WTC11 (cell line): ENCODE measurements around the gene NAGLU. TPM values are rescaled to one million over a fixed set of nuclear protein-coding genes. Genes with fewer than 3 reads are reported as not detected.

ENCODE experiments used
- ATAC-seq: fragments of 200-7000 bp; cut with Tn5 transposase; 2 replicates; pipeline ENCODE4 v1.10.0; 2021; ENCODE audit warnings: mild to moderate bottlenecking, moderate library complexity
- CTCF ChIA-PET: fragments of 300-600 bp; sonication (Branson Sonifier 250); formaldehyde crosslinking; loops from one replicate; lab custom pipeline; 2021; ENCODE audit warnings: antibody characterized with exemption; lab: Charles Lee
- POLR2A ChIA-PET: fragments of 350-600 bp; sonication (Branson Sonifier 250); formaldehyde crosslinking; loops from one replicate; lab custom pipeline; 2021; ENCODE audit warnings: antibody characterized with exemption; lab: Charles Lee
- DNase-seq: peaks from one replicate; pipeline ENCODE4 v3.0.0; 2021; ENCODE audit warnings: low spot score
- H3K27ac Mint-ChIP-seq: 2 replicates; pipeline ENCODE4 v1.8.0; 2021; ENCODE audit warnings: mixed read lengths
- H3K27me3 Mint-ChIP-seq: 2 replicates; pipeline ENCODE4 v1.8.0; 2021; ENCODE audit warnings: low read depth, mild to moderate bottlenecking, moderate library complexity, mixed read lengths
- H3K36me3 Mint-ChIP-seq: 2 replicates; pipeline ENCODE4 v1.8.0; 2021; ENCODE audit warnings: mixed read lengths
- H3K4me1 Mint-ChIP-seq: 2 replicates; pipeline ENCODE4 v1.8.0; 2022; ENCODE audit warnings: mixed read lengths
- H3K4me3 Mint-ChIP-seq: 2 replicates; pipeline ENCODE4 v1.8.0; 2021; ENCODE audit warnings: mild to moderate bottlenecking, moderate library complexity, mixed read lengths
- H3K9me3 Mint-ChIP-seq: 2 replicates; pipeline ENCODE4 v1.8.0; 2021; ENCODE audit warnings: mixed read lengths
- ATF1 ChIP-seq: sonication (generic); formaldehyde crosslinking; IDR thresholded peaks from 2 replicates; pipeline ENCODE4 v1.8.1; 2023; ENCODE audit warnings: mild to moderate bottlenecking, moderate library complexity, missing genetic modification reagents
- ESRRA ChIP-seq: sonication (generic); formaldehyde crosslinking; IDR thresholded peaks from 2 replicates; pipeline ENCODE4 v1.8.1; 2022; ENCODE audit warnings: mild to moderate bottlenecking, missing genetic modification reagents, borderline replicate concordance
- ETV6 ChIP-seq: sonication (generic); formaldehyde crosslinking; IDR thresholded peaks from 2 replicates; pipeline ENCODE4 v1.8.1; 2022; ENCODE audit warnings: mild to moderate bottlenecking, missing genetic modification reagents
- HMGA2 ChIP-seq: fragments of 250-450 bp; sonication (Bioruptor Pico); IDR thresholded peaks from 2 replicates; pipeline ENCODE4 v1.4.0; 2021; ENCODE audit warnings: mild to moderate bottlenecking, moderate library complexity
- NFATC4 ChIP-seq: fragments of 250-450 bp; sonication (Bioruptor Pico); IDR thresholded peaks from 2 replicates; pipeline ENCODE4 v1.9.0; 2021; ENCODE audit warnings: mild to moderate bottlenecking
- NR1H2 ChIP-seq: sonication (generic); formaldehyde crosslinking; IDR thresholded peaks from 2 replicates; pipeline ENCODE4 v1.9.0; 2021; ENCODE audit warnings: mild to moderate bottlenecking, moderate library complexity, missing genetic modification reagents
- OVOL2 ChIP-seq: fragments of 250-450 bp; sonication (Bioruptor Pico); IDR thresholded peaks from 2 replicates; pipeline ENCODE4 v1.9.0; 2021; ENCODE audit warnings: mild to moderate bottlenecking, borderline replicate concordance
- RORB ChIP-seq: fragments of 250-450 bp; sonication (Bioruptor Pico); IDR thresholded peaks from 2 replicates; pipeline ENCODE4 v1.9.0; 2021; ENCODE audit warnings: mild to moderate bottlenecking
- TEAD4 ChIP-seq: sonication (generic); formaldehyde crosslinking; IDR thresholded peaks from 2 replicates; pipeline ENCODE4 v1.8.0; 2022; ENCODE audit warnings: mild to moderate bottlenecking, missing genetic modification reagents
- ZNF423 ChIP-seq: fragments of 250-450 bp; sonication (Bioruptor Pico); IDR thresholded peaks from 2 replicates; pipeline ENCODE4 v2.1.2; 2022; ENCODE audit warnings: mild to moderate bottlenecking, moderate library complexity
- ZNF671 ChIP-seq: fragments of 250-450 bp; sonication (Bioruptor Pico); IDR thresholded peaks from 2 replicates; pipeline ENCODE4 v1.8.0; 2021; ENCODE audit warnings: mild to moderate bottlenecking
- total RNA-seq: library from RNA; stranded (reverse); gene quantifications from 3 replicates; pipeline ENCODE4 v1.2.3, GENCODE V29; 2021
- TF ChIP-seq, protein P1 (sequence below): sonication (generic); formaldehyde crosslinking; IDR thresholded peaks from 2 replicates; pipeline ENCODE4 v1.8.0; 2023; ENCODE audit warnings: mild to moderate bottlenecking, missing genetic modification reagents
- TF ChIP-seq, protein P2 (sequence below): sonication (generic); formaldehyde crosslinking; IDR thresholded peaks from 2 replicates; pipeline ENCODE4 v1.8.1; 2023; ENCODE audit warnings: mild to moderate bottlenecking, moderate library complexity, missing genetic modification reagents
- TF ChIP-seq, protein P3 (sequence below): sonication (generic); formaldehyde crosslinking; IDR thresholded peaks from 2 replicates; pipeline ENCODE4 v1.8.0; 2022; ENCODE audit warnings: missing genetic modification reagents
- TF ChIP-seq, protein P4 (sequence below): sonication (generic); formaldehyde crosslinking; conservative IDR thresholded peaks from 2 replicates; pipeline ENCODE4 v1.8.1; 2022; ENCODE audit warnings: mild to moderate bottlenecking, missing genetic modification reagents
- TF ChIP-seq, protein P5 (sequence below): sonication (generic); formaldehyde crosslinking; IDR thresholded peaks from 2 replicates; pipeline ENCODE4 v1.8.0; 2022; ENCODE audit warnings: mild to moderate bottlenecking, missing genetic modification reagents
- TF ChIP-seq, protein P6 (sequence below): sonication (generic); formaldehyde crosslinking; IDR thresholded peaks from 2 replicates; pipeline ENCODE4 v1.8.0; 2022; ENCODE audit warnings: mild to moderate bottlenecking, missing genetic modification reagents
- TF ChIP-seq, protein P7 (sequence below): sonication (generic); formaldehyde crosslinking; conservative IDR thresholded peaks from 2 replicates; pipeline ENCODE4 v1.8.1; 2023; ENCODE audit warnings: mild to moderate bottlenecking, low read depth, missing genetic modification reagents, moderate library complexity
- TF ChIP-seq, protein P8 (sequence below): fragments of 250-450 bp; sonication (Bioruptor Pico); IDR thresholded peaks from 2 replicates; pipeline ENCODE4 v1.9.0; 2021; ENCODE audit warnings: moderate library complexity, mild to moderate bottlenecking, inconsistent platforms, borderline replicate concordance

The NAGLU gene
- total RNA-seq, 1 experiment from 2014 or later: 39.3 TPM

DNA sequence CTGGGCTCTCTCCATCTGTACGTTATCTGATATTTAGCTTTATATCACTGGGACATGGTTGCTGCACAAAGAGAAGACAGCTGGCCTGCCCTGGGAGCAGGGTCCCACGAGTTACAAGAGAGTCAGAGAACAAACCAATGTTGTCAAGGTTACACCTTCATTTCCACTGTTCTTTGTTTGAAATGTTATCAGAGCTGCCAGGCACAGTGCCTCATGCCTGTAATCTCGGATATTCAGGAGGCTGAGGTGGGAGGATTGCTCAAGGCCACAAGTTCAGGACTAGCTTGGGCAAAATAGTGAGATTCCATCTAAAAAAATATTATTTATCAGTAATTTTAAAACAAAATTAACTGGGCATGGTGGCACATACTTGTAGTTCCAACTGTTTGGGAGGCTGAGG is 42.7 kb upstream of the NAGLU start:
- no peaks in the 10 kb centered on the region for H3K4me1 Mint-ChIP-seq
- H3K9me3 Mint-ChIP-seq: no peaks in the 10 kb centered on the region
- POLR2A ChIA-PET: no interaction called here
- TF ChIP-seq ZNF671 (CRISPR knock-in tag) (no peak), ESRRA (no peak), NR1H2 (CRISPR knock-in tag) (no peak), TEAD4 (CRISPR knock-in tag) (no peak), RORB (CRISPR knock-in tag) (no peak), NFATC4 (CRISPR knock-in tag) (no peak), HMGA2 (CRISPR knock-in tag) (no peak), ZNF423 (CRISPR knock-in tag) (no peak), ETV6 (CRISPR knock-in tag) (no peak), ATF1 (CRISPR knock-in tag) (no peak), OVOL2 (no peak)
- TF ChIP-seq, protein P1, sequence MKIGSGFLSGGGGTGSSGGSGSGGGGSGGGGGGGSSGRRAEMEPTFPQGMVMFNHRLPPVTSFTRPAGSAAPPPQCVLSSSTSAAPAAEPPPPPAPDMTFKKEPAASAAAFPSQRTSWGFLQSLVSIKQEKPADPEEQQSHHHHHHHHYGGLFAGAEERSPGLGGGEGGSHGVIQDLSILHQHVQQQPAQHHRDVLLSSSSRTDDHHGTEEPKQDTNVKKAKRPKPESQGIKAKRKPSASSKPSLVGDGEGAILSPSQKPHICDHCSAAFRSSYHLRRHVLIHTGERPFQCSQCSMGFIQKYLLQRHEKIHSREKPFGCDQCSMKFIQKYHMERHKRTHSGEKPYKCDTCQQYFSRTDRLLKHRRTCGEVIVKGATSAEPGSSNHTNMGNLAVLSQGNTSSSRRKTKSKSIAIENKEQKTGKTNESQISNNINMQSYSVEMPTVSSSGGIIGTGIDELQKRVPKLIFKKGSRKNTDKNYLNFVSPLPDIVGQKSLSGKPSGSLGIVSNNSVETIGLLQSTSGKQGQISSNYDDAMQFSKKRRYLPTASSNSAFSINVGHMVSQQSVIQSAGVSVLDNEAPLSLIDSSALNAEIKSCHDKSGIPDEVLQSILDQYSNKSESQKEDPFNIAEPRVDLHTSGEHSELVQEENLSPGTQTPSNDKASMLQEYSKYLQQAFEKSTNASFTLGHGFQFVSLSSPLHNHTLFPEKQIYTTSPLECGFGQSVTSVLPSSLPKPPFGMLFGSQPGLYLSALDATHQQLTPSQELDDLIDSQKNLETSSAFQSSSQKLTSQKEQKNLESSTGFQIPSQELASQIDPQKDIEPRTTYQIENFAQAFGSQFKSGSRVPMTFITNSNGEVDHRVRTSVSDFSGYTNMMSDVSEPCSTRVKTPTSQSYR (CRISPR knock-in tag): no peak
- TF ChIP-seq, protein P2, sequence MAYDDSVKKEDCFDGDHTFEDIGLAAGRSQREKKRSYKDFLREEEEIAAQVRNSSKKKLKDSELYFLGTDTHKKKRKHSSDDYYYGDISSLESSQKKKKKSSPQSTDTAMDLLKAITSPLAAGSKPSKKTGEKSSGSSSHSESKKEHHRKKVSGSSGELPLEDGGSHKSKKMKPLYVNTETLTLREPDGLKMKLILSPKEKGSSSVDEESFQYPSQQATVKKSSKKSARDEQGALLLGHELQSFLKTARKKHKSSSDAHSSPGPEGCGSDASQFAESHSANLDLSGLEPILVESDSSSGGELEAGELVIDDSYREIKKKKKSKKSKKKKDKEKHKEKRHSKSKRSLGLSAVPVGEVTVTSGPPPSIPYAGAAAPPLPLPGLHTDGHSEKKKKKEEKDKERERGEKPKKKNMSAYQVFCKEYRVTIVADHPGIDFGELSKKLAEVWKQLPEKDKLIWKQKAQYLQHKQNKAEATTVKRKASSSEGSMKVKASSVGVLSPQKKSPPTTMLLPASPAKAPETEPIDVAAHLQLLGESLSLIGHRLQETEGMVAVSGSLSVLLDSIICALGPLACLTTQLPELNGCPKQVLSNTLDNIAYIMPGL (CRISPR knock-in tag): no peak
- TF ChIP-seq, protein P3, sequence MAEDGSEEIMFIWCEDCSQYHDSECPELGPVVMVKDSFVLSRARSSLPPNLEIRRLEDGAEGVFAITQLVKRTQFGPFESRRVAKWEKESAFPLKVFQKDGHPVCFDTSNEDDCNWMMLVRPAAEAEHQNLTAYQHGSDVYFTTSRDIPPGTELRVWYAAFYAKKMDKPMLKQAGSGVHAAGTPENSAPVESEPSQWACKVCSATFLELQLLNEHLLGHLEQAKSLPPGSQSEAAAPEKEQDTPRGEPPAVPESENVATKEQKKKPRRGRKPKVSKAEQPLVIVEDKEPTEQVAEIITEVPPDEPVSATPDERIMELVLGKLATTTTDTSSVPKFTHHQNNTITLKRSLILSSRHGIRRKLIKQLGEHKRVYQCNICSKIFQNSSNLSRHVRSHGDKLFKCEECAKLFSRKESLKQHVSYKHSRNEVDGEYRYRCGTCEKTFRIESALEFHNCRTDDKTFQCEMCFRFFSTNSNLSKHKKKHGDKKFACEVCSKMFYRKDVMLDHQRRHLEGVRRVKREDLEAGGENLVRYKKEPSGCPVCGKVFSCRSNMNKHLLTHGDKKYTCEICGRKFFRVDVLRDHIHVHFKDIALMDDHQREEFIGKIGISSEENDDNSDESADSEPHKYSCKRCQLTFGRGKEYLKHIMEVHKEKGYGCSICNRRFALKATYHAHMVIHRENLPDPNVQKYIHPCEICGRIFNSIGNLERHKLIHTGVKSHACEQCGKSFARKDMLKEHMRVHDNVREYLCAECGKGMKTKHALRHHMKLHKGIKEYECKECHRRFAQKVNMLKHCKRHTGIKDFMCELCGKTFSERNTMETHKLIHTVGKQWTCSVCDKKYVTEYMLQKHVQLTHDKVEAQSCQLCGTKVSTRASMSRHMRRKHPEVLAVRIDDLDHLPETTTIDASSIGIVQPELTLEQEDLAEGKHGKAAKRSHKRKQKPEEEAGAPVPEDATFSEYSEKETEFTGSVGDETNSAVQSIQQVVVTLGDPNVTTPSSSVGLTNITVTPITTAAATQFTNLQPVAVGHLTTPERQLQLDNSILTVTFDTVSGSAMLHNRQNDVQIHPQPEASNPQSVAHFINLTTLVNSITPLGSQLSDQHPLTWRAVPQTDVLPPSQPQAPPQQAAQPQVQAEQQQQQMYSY (CRISPR knock-in tag): no peak
- TF ChIP-seq, protein P4, sequence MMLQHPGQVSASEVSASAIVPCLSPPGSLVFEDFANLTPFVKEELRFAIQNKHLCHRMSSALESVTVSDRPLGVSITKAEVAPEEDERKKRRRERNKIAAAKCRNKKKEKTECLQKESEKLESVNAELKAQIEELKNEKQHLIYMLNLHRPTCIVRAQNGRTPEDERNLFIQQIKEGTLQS (CRISPR knock-in tag): no peak
- TF ChIP-seq, protein P5, sequence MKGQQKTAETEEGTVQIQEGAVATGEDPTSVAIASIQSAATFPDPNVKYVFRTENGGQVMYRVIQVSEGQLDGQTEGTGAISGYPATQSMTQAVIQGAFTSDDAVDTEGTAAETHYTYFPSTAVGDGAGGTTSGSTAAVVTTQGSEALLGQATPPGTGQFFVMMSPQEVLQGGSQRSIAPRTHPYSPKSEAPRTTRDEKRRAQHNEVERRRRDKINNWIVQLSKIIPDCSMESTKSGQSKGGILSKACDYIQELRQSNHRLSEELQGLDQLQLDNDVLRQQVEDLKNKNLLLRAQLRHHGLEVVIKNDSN: no peak
- TF ChIP-seq, protein P6, sequence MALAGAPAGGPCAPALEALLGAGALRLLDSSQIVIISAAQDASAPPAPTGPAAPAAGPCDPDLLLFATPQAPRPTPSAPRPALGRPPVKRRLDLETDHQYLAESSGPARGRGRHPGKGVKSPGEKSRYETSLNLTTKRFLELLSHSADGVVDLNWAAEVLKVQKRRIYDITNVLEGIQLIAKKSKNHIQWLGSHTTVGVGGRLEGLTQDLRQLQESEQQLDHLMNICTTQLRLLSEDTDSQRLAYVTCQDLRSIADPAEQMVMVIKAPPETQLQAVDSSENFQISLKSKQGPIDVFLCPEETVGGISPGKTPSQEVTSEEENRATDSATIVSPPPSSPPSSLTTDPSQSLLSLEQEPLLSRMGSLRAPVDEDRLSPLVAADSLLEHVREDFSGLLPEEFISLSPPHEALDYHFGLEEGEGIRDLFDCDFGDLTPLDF (CRISPR knock-in tag): no peak
- TF ChIP-seq, protein P7, sequence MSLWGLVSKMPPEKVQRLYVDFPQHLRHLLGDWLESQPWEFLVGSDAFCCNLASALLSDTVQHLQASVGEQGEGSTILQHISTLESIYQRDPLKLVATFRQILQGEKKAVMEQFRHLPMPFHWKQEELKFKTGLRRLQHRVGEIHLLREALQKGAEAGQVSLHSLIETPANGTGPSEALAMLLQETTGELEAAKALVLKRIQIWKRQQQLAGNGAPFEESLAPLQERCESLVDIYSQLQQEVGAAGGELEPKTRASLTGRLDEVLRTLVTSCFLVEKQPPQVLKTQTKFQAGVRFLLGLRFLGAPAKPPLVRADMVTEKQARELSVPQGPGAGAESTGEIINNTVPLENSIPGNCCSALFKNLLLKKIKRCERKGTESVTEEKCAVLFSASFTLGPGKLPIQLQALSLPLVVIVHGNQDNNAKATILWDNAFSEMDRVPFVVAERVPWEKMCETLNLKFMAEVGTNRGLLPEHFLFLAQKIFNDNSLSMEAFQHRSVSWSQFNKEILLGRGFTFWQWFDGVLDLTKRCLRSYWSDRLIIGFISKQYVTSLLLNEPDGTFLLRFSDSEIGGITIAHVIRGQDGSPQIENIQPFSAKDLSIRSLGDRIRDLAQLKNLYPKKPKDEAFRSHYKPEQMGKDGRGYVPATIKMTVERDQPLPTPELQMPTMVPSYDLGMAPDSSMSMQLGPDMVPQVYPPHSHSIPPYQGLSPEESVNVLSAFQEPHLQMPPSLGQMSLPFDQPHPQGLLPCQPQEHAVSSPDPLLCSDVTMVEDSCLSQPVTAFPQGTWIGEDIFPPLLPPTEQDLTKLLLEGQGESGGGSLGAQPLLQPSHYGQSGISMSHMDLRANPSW (CRISPR knock-in tag): no peak
- TF ChIP-seq, protein P8, sequence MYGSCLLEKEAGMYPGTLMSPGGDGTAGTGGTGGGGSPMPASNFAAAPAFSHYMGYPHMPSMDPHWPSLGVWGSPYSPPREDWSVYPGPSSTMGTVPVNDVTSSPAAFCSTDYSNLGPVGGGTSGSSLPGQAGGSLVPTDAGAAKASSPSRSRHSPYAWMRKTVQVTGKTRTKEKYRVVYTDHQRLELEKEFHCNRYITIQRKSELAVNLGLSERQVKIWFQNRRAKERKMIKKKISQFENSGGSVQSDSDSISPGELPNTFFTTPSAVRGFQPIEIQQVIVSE (CRISPR knock-in tag): no peak
- H3K27me3 Mint-ChIP-seq: no peaks in the 10 kb centered on the region
- H3K27ac Mint-ChIP-seq: 0 out of 2 replicates have a peak overlapping the region, but pooled peaks have one; percentile 41
- peaks cover 42% of the 10 kb centered on the region for H3K36me3 Mint-ChIP-seq
- DNase-seq (no peak), ATAC-seq (no peak)
- no peak overlapping the region for H3K4me3 Mint-ChIP-seq
- CTCF ChIA-PET: interaction anchor here (0.8 to 1.0 kb wide), 3 partner anchors 24 to 271 kb away, joined by 3 to 4 read pairs (median 3); no protein-coding TSS in a partner anchor
